ENCODE data around the gene PVALEF. TPM values are rescaled to one million over a fixed set of nuclear protein-coding genes. Genes with fewer than 3 reads are reported as not detected.

PVALEF gene
- total and polyA plus RNA-seq, 2 of the 8 experiments (the other 6 are each of a cell fraction or from before 2014, with no cell fraction given), result 0.03 TPM; not detected in 1

DNA sequence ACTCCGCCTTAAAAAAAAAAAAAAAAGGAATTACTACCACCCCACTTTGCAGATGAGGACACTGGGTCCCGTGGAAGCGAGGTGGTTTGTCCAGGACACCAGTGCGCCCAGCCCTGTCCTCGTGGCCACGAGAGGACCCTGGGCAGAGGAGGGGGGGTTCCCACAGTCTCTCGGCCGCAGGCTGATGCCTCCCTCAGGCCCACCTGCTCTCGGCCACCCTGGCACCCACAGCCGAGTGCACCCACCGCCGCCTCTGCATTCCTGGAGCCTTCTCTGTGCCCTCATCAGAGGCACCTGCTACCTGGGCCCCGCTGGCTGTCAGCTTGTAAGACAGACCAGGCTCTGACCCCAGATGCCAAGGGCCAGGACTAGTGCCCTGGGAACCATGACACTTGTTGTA is 28.1 kb upstream of the PVALEF start:
- peaks cover 2 to 9% of the 10 kb centered on the region in 2 experiments for H4K20me1 ChIP-seq (replicated peaks in 1 of 2; ENCODE audit: control insufficient read depth in 1 of 2, insufficient read depth in 2 of 2, low read length in 2 of 2)
- ChIA-PET POLR2A (ENCODE audit: partially characterized antibody) (no interaction called here), CTCF (ENCODE audit: partially characterized antibody) (no interaction called here)
- H3K23me2 ChIP-seq (ENCODE audit: low read depth, low read length), result peaks cover 3% of the 10 kb centered on the region; the same call in 1 of the 2 replicates
- H2BK12ac ChIP-seq (ENCODE audit: low read depth, low read length), result no peak overlapping the region
- no peak overlapping the region for H3K4ac ChIP-seq (replicated peaks; ENCODE audit: insufficient read length, low read depth, low read length)
- H4K5ac ChIP-seq (ENCODE audit: insufficient read length, low read depth, low read length), result no peak overlapping the region
- no peak for TF ChIP-seq ASH2L (IDR thresholded peaks at IDR 0.05; ENCODE audit: low read length)
- no peak overlapping the region for H4K91ac ChIP-seq (replicated peaks; ENCODE audit: insufficient read length, low read length)
- H2AFZ ChIP-seq (ENCODE audit: low read length), result no peak overlapping the region
- no peak overlapping the region for H3K4me2 ChIP-seq (ENCODE audit: insufficient read depth in 1 of 2, low read depth in 2 of 2, low read length in 2 of 2)
- no peak overlapping the region for H4K8ac ChIP-seq (ENCODE audit: extremely low read depth, insufficient read depth, low read length)
- H3K18ac ChIP-seq (ENCODE audit: extremely low read depth, low read length), result no peak overlapping the region
- peaks cover 0 to under 1% (median 0%) of the 10 kb centered on the region in 4 experiments; a peak in 1 of 7 replicates for H3K4me1 ChIP-seq (replicated peaks in 1 of 4; ENCODE audit: control insufficient read depth in 3 of 4, insufficient read depth in 4 of 4, low read length in 3 of 4)
- FAIRE-seq (no peak), DNase-seq (ENCODE audit: low read depth in 1 of 2, low spot score in 2 of 2) (no peak)
- H2BK20ac ChIP-seq (ENCODE audit: low read length), result no peak overlapping the region
- H3K14ac ChIP-seq (ENCODE audit: insufficient read length), result no peak overlapping the region
- no peaks in the 10 kb centered on the region; the same call in 1 of the 2 replicates for H3K79me1 ChIP-seq (ENCODE audit: low read depth, low read length)
- H2BK5ac ChIP-seq (ENCODE audit: low read depth, low read length), result no peak overlapping the region
- H3K27me3 ChIP-seq (replicated peaks in 1 of 4; ENCODE audit: control insufficient read depth in 3 of 4, extremely low read depth in 1 of 4, insufficient read depth in 3 of 4, low read length in 3 of 4), result no peaks in the 10 kb centered on the region
- H3K79me2 ChIP-seq (ENCODE audit: control insufficient read depth in 1 of 2, insufficient read depth in 2 of 2, low read length in 2 of 2), result no peaks in the 10 kb centered on the region
- H3K56ac ChIP-seq (replicated peaks; ENCODE audit: insufficient read length, low read depth, low read length), result no peak overlapping the region
- peaks cover 8 to 12% of the 10 kb centered on the region in 2 experiments; a peak in 2 of 4 replicates for H3K9me3 ChIP-seq (ENCODE audit: insufficient read depth in 2 of 2, low read depth in 1 of 2, low read length in 1 of 2)
- H3K9ac ChIP-seq (replicated peaks in 1 of 4; ENCODE audit: extremely low read depth in 1 of 4, low read depth in 3 of 4, low read length in 3 of 4), result no peak overlapping the region
- H3K27ac ChIP-seq (ENCODE audit: low read depth, low read length), result no peak overlapping the region
- H2BK15ac ChIP-seq (ENCODE audit: low read length), result no peak overlapping the region
- WGBS, 2 experiments (ENCODE audit: extremely low coverage in 1 of 2, insufficient coverage in 1 of 2, insufficient read length in 1 of 2, insufficient replicate concordance in 2 of 2, low coverage in 1 of 2, low lambda C conversion rate in 2 of 2, missing lambda C conversion rate in 1 of 2), result 90% methylated on average over 9 of the region's 13 CpGs; no CpG with 5 or more reads in 1 of the 2 experiments
- H3K4me3 ChIP-seq (ENCODE audit: extremely low read depth in 1 of 4, insufficient read depth in 2 of 4, low read depth in 3 of 4, low read length in 4 of 4), result no peak overlapping the region
- no peak overlapping the region for H2AK5ac ChIP-seq (ENCODE audit: low read depth, low read length)
- no peaks in the 10 kb centered on the region for H3K36me3 ChIP-seq (ENCODE audit: control insufficient read depth in 2 of 4, insufficient read depth in 4 of 4, low read length in 3 of 4)
- H2BK120ac ChIP-seq (replicated peaks; ENCODE audit: low read depth, low read length), result no peak overlapping the region
- H3K23ac ChIP-seq (ENCODE audit: insufficient read length), result no peak overlapping the region
